Lower leg skin (tissue), 3 donors: ENCODE data around the gene FN1.

Experiments
- POLR2A ChIP-seq, 2 donors: fragments of 450-650 bp; IDR thresholded peaks; one replicate each; pipeline ENCODE4 v1.6.1; 2016 to 2017; ENCODE audit warnings: antibody characterized with exemption in 2 of 2, mild to moderate bottlenecking in 1 of 2, moderate library complexity in 1 of 2
- TF ChIP-seq, protein P1 (sequence below), 3 donors: fragments of 450-650 bp; IDR thresholded peaks; one replicate each; pipeline ENCODE4 v1.5.1; 2016; ENCODE audit warnings: antibody characterized with exemption in 3 of 3, mild to moderate bottlenecking in 3 of 3, moderate library complexity in 2 of 3

DNA sequence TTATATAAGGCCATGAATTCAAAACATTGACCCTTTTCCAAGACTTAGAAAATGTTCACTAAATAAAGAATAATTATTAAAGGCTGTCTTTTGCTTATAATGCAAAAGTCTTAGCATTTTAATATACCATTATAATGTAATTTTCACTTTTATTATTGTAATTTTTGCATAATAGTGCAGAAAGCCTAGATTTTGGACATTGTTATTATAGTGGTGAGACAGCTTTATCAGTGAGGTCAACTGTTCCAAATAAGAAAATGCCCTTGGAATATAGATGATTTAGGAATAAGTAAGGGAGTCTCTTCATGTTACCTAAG is 67.4 kb downstream of the FN1 start:
- TF ChIP-seq, protein P1, sequence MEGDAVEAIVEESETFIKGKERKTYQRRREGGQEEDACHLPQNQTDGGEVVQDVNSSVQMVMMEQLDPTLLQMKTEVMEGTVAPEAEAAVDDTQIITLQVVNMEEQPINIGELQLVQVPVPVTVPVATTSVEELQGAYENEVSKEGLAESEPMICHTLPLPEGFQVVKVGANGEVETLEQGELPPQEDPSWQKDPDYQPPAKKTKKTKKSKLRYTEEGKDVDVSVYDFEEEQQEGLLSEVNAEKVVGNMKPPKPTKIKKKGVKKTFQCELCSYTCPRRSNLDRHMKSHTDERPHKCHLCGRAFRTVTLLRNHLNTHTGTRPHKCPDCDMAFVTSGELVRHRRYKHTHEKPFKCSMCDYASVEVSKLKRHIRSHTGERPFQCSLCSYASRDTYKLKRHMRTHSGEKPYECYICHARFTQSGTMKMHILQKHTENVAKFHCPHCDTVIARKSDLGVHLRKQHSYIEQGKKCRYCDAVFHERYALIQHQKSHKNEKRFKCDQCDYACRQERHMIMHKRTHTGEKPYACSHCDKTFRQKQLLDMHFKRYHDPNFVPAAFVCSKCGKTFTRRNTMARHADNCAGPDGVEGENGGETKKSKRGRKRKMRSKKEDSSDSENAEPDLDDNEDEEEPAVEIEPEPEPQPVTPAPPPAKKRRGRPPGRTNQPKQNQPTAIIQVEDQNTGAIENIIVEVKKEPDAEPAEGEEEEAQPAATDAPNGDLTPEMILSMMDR (IDR thresholded peaks at IDR 0.05): no peak
- no peak for TF ChIP-seq POLR2A (IDR thresholded peaks at IDR 0.05)
